CD4-positive, alpha-beta T cell treated with Interferon gamma for 1 hour (primary cell): Measurements from ENCODE around the gene DBN1.

Experiments used
- DNase-seq: peaks from one replicate; pipeline ENCODE4 v3.0.0-alpha.2; 2020

DBN1 gene

GRCh38 chr5:177473443-177474001 lies at the start of gene DBN1:
TSS of gene DBN1 (minus strand) at chr5:177473634. CDS start at chr5:177473521, 113 bp downstream.
- no peak for DNase-seq

GRCh38 chr5:177520916-177521513 lies 47.6 kb upstream of the DBN1 start:
- no peak for DNase-seq

GRCh38 chr5:177520271-177520670 lies 46.8 kb upstream of the DBN1 start:
- no peak for DNase-seq

GRCh38 chr5:177519463-177520235 lies 46.2 kb upstream of the DBN1 start:
- DNase-seq, result no peak

GRCh38 chr5:177516601-177517568 lies 43.5 kb upstream of the DBN1 start, which contains the start of gene DDX41:
TSS of gene DDX41 (minus strand) at chr5:177516961. CDS start at chr5:177516945, 16 bp downstream.
- DNase-seq, result peak; percentile 95

GRCh38 chr5:177515580-177515979 lies 42.1 kb upstream of the DBN1 start:
- no peak for DNase-seq

- no peak for DNase-seq
These were observed 41.1 kb upstream of the DBN1 start for GRCh38 chr5:177514541-177514940.

- DNase-seq, result no peak
These were observed 40.1 kb upstream of the DBN1 start for GRCh38 chr5:177513500-177513899.

- no peak for DNase-seq
These were observed 39.4 kb upstream of the DBN1 start for GRCh38 chr5:177512736-177513380.

- no peak for DNase-seq
These were observed 38.6 kb upstream of the DBN1 start for GRCh38 chr5:177511796-177512675.

GRCh38 chr5:177511181-177511580 lies 37.7 kb upstream of the DBN1 start:
- no peak for DNase-seq

GRCh38 chr5:177510567-177511053 lies 37.2 kb upstream of the DBN1 start:
- DNase-seq, result peak; percentile 75

GRCh38 chr5:177509991-177510566 lies 36.6 kb upstream of the DBN1 start:
- peak; percentile 36 for DNase-seq

GRCh38 chr5:177509381-177509951 lies 36.0 kb upstream of the DBN1 start, which contains the start of gene DOK3:
TSS of gene DOK3 (minus strand) at chr5:177509826. CDS start at chr5:177509540, 286 bp downstream.
- DNase-seq, result peak; percentile 37

- no peak for DNase-seq
These were observed 35.4 kb upstream of the DBN1 start for GRCh38 chr5:177508837-177509236.

- no peak for DNase-seq
These were observed 34.8 kb upstream of the DBN1 start for GRCh38 chr5:177508221-177508611.

- no peak for DNase-seq
These were observed 34.3 kb upstream of the DBN1 start for GRCh38 chr5:177507596-177508220.

- DNase-seq, result no peak
These were observed 33.7 kb upstream of the DBN1 start for GRCh38 chr5:177507165-177507564.

GRCh38 chr5:177505075-177505474 lies 31.6 kb upstream of the DBN1 start:
- DNase-seq, result no peak
